GM12878 (cell line): ENCODE results near the gene PTPRF. TPM values are rescaled to one million over a fixed set of nuclear protein-coding genes. Genes with fewer than 3 reads are reported as not detected.

ENCODE experiments used
- ATAC-seq: fragments of 200-7000 bp; cut with Tn5 transposase; 3 replicates; pipeline ENCODE4 v1.9.1; 2020; ENCODE audit warnings: mild to moderate bottlenecking, moderate library complexity
- BruUV-seq: library from RNA; stranded (reverse); fragments of 400-500 nt; replicated peaks from 2 replicates; lab custom pipeline; 2021; lab: Mats Ljungman, UMichigan
- CTCF ChIA-PET: fragments of 300-600 bp; sonication (Branson Sonifier 250); formaldehyde crosslinking; extraction: SDS; loops from one replicate; lab custom pipeline; 2021; ENCODE audit warnings: inconsistent platforms; lab: Yijun Ruan, JAX
- POLR2A ChIA-PET: fragments of 350-600 bp; formaldehyde crosslinking; extraction: SDS; loops from one replicate; lab custom pipeline; 2021; ENCODE audit warnings: inconsistent platforms; lab: Charles Lee
- RAD21 ChIA-PET: fragments of 300-600 bp; sonication (Branson Sonifier 250); formaldehyde crosslinking; loops from one replicate; lab custom pipeline; 2023; ENCODE audit warnings: antibody characterized with exemption; ENCODE audit not compliant: unreplicated experiment; lab: Charles Lee
- SMC1A ChIA-PET: fragments of 300-600 bp; sonication (Branson Sonifier 250); formaldehyde crosslinking; loops from one replicate; lab custom pipeline; 2023; ENCODE audit not compliant: unreplicated experiment, uncharacterized antibody; lab: Charles Lee
- DNase-seq: peaks from one replicate; pipeline ENCODE4 v3.0.0-alpha.2; 2011; ENCODE audit warnings: low read depth, low spot score
- FAIRE-seq: peaks from 3 replicates; lab custom pipeline; 2011; peaks lifted over from hg19 to GRCh38; lab: Jason Lieb, UNC
- H2AFZ ChIP-seq: 2 replicates; pipeline ENCODE4 v1.6.0; 2011; ENCODE audit warnings: low read depth, low read length, control low read depth; ENCODE audit not compliant: control insufficient read depth
- H3K27ac ChIP-seq: 2 replicates; pipeline ENCODE4 v1.5.1; 2011; ENCODE audit warnings: control low read depth; ENCODE audit not compliant: control insufficient read depth, insufficient read depth
- H3K27me3 ChIP-seq, 2 experiments: replicated peaks in 1 of 2; 2 replicates each; pipeline versions ENCODE4 v1.6.0 to v1.6.1; 2011; ENCODE audit warnings: low read length in 1 of 2; ENCODE audit not compliant: control insufficient read depth in 2 of 2, insufficient read depth in 2 of 2
- H3K36me3 ChIP-seq, 2 experiments: 2 replicates each; pipeline ENCODE4 v1.5.1; 2011; ENCODE audit warnings: low read length in 1 of 2; ENCODE audit not compliant: control insufficient read depth in 2 of 2, insufficient read depth in 2 of 2
- H3K4me1 ChIP-seq: 2 replicates; pipeline ENCODE4 v1.6.1; 2011; ENCODE audit warnings: mild to moderate bottlenecking, low read length, moderate library complexity, mixed read lengths; ENCODE audit not compliant: control insufficient read depth, insufficient read depth
- H3K4me2 ChIP-seq: 2 replicates; pipeline ENCODE4 v1.6.0; 2011; ENCODE audit warnings: control low read depth; ENCODE audit not compliant: control insufficient read depth, insufficient read depth
- H3K4me3 ChIP-seq: fragments of 200-600 bp; sonication (generic); 2 replicates; pipeline ENCODE4 v1.5.1; 2016
- H3K79me2 ChIP-seq: 2 replicates; pipeline ENCODE4 v1.6.0; 2011; ENCODE audit warnings: low read length; ENCODE audit not compliant: control insufficient read depth, insufficient read depth
- H3K9ac ChIP-seq: 2 replicates; pipeline ENCODE4 v1.8.0; 2011; ENCODE audit warnings: low read length, control low read depth, mixed read lengths; ENCODE audit not compliant: control insufficient read depth, insufficient read depth
- H3K9me3 ChIP-seq: replicated peaks from 3 replicates; pipeline ENCODE4 v1.5.1; 2011; ENCODE audit warnings: mild to moderate bottlenecking, low read length; ENCODE audit not compliant: control insufficient read depth, insufficient read depth
- H4K20me1 ChIP-seq: 2 replicates; pipeline ENCODE4 v1.6.0; 2011; ENCODE audit not compliant: control insufficient read depth, insufficient read depth
- CHD2 ChIP-seq: IDR thresholded peaks from 2 replicates; pipeline ENCODE4 v1.6.1; 2011; ENCODE audit warnings: low read depth, low read length, improper control_type of control experiment, borderline replicate concordance
- EGR1 ChIP-seq, 2 experiments: IDR thresholded peaks; 1 replicate in 1 of 2; 2 replicates in 1 of 2; pipeline ENCODE4 v1.6.1; 2011 to 2012; ENCODE audit warnings: low read depth in 2 of 2, low read length in 2 of 2, borderline replicate concordance in 1 of 2, mild to moderate bottlenecking in 1 of 2, moderate library complexity in 1 of 2
- RB1 ChIP-seq: fragments of 450-650 bp; formaldehyde crosslinking; IDR thresholded peaks from 2 replicates; pipeline ENCODE4 v1.6.1; 2017; ENCODE audit warnings: mild to moderate bottlenecking, borderline replicate concordance
- ZNF24 ChIP-seq: fragments of 450-650 bp; IDR thresholded peaks from 2 replicates; pipeline ENCODE4 v1.6.1; 2017; ENCODE audit warnings: antibody characterized with exemption, mild to moderate bottlenecking
- WGBS: methylation state at CpG from one replicate; pipeline ENCODE4 v1.1.6; 2016; ENCODE audit warnings: low lambda C conversion rate; ENCODE audit not compliant: insufficient replicate concordance, insufficient coverage; ENCODE audit errors: missing lambda C conversion rate; 5-methylcytosine and 5-hydroxymethylcytosine counted together
- in situ Hi-C: fragments of 300-500 bp; cut with MboI; formaldehyde crosslinking; loops from 9 replicates; pipeline ENCODE4 v1.14.3; 2018; ENCODE audit warnings: mixed read lengths
- intact Hi-C: fragments of 100-400 bp; cut with micrococcal nuclease; formaldehyde crosslinking; loops from one replicate; pipeline ENCODE4 v1.14.2; 2022; ENCODE audit not compliant: unreplicated experiment
- polyA plus RNA-seq, 11 experiments: library from polyadenylated mRNA; depleted of rRNA in 4 of 11; unstranded in 6 of 11; stranded (reverse) in 5 of 11; fragments of >200 nt; fragmentation: Nextera tagmentation in 4 of 11; fragmentation: Illumina TruSeq in 1 of 11; extraction: Ambion mirVana in 4 of 11; extraction: Trizol in 1 of 11; gene quantifications; 1 replicate in 1 of 11; 2 replicates in 10 of 11; pipeline versions ENCODE4 v1.2.1 to v1.2.3, GENCODE V29; 2011 to 2016; ENCODE audit warnings: inconsistent platforms in 2 of 11, missing spikeins in 2 of 11, low read depth in 1 of 11
- total RNA-seq, 4 experiments: library from RNA; depleted of rRNA in 3 of 4; stranded (reverse); fragments of >200 nt in 3 of 4; fragmentation: Illumina TruSeq in 1 of 4; extraction: Trizol in 1 of 4; gene quantifications; 2 replicates each; pipeline versions ENCODE4 v1.2.1 to v1.2.3, GENCODE V29; 2013 to 2021
- TF ChIP-seq, protein P1 (sequence below): fragments of 450-650 bp; IDR thresholded peaks from 2 replicates; pipeline ENCODE4 v1.6.1; 2017; ENCODE audit warnings: antibody characterized with exemption, mild to moderate bottlenecking, moderate library complexity
- TF ChIP-seq, protein P2 (sequence below): fragments of 450-650 bp; IDR thresholded peaks from 2 replicates; pipeline ENCODE4 v1.6.1; 2018; ENCODE audit warnings: borderline replicate concordance, mild to moderate bottlenecking; ENCODE audit not compliant: partially characterized antibody
- TF ChIP-seq, protein P3 (sequence below): fragments of 450-650 bp; IDR thresholded peaks from 2 replicates; pipeline ENCODE4 v1.6.1; 2016; ENCODE audit warnings: mild to moderate bottlenecking

Gene PTPRF
- total and polyA plus RNA-seq, 10 of the 15 experiments (the other 5 are each of a cell fraction or from before 2014, with no cell fraction given) = 0.04 to 2.6 (median 0.32) TPM

DNA sequence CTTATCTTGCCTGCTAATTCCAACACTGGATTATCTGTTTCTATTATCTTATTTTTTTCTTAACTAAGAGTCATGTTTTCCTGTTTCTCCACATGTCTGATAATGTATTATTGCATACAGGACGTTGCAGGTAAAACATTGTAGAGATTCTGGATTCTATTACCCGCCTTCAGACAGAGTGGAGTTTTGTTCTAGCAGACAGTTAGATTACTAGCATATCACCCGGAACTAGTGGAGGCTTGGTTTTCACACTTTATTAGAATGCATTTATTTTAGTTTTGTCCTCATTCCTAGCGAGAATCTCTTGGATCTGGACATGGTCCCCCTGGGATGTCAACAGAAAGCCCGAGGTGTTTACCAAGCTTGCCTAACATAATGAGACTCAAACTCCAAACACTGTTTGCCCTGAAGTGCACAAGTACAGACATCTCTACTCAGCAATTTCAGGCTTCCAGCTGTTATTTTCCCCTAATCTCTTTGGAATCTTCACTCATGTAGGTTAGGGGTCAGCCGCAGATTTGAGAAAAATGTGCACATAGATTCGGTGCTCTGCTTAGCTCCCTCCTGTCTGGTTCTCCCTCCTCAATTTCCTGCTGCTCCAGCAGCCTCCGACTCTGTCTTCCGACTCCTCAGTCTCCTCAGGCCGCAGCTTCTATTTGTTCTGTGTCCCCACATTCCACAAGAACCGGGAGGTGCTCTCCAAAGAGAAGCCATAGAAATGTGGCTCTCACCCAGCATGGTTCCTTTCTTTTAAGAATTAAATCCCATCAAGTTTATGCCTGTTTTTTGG is 36.8 kb upstream of the PTPRF start:
- H4K20me1 ChIP-seq = no peaks in the 10 kb centered on the region
- intact Hi-C loops = no loop called here
- ChIA-PET POLR2A (no interaction called here), RAD21 (no interaction called here), CTCF (no interaction called here), SMC1A (no interaction called here)
- H3K9me3 ChIP-seq = peaks cover 2% of the 10 kb centered on the region; the same call in 2 of the 3 replicates
- ATAC-seq (no peak), DNase-seq (no peak), FAIRE-seq (no peak)
- peaks cover 0 to 1% of the 10 kb centered on the region in 2 experiments; a peak in 2 of 4 replicates for H3K27me3 ChIP-seq
- H3K27ac ChIP-seq = no peak overlapping the region
- in situ Hi-C loops = no loop called here
- BruUV-seq = no TSS peak
- WGBS = 46% methylated on average over 11 of the region's 11 CpGs
- TF ChIP-seq, protein P1, sequence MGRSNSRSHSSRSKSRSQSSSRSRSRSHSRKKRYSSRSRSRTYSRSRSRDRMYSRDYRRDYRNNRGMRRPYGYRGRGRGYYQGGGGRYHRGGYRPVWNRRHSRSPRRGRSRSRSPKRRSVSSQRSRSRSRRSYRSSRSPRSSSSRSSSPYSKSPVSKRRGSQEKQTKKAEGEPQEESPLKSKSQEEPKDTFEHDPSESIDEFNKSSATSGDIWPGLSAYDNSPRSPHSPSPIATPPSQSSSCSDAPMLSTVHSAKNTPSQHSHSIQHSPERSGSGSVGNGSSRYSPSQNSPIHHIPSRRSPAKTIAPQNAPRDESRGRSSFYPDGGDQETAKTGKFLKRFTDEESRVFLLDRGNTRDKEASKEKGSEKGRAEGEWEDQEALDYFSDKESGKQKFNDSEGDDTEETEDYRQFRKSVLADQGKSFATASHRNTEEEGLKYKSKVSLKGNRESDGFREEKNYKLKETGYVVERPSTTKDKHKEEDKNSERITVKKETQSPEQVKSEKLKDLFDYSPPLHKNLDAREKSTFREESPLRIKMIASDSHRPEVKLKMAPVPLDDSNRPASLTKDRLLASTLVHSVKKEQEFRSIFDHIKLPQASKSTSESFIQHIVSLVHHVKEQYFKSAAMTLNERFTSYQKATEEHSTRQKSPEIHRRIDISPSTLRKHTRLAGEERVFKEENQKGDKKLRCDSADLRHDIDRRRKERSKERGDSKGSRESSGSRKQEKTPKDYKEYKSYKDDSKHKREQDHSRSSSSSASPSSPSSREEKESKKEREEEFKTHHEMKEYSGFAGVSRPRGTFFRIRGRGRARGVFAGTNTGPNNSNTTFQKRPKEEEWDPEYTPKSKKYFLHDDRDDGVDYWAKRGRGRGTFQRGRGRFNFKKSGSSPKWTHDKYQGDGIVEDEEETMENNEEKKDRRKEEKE = no peak
- TF ChIP-seq, protein P2, sequence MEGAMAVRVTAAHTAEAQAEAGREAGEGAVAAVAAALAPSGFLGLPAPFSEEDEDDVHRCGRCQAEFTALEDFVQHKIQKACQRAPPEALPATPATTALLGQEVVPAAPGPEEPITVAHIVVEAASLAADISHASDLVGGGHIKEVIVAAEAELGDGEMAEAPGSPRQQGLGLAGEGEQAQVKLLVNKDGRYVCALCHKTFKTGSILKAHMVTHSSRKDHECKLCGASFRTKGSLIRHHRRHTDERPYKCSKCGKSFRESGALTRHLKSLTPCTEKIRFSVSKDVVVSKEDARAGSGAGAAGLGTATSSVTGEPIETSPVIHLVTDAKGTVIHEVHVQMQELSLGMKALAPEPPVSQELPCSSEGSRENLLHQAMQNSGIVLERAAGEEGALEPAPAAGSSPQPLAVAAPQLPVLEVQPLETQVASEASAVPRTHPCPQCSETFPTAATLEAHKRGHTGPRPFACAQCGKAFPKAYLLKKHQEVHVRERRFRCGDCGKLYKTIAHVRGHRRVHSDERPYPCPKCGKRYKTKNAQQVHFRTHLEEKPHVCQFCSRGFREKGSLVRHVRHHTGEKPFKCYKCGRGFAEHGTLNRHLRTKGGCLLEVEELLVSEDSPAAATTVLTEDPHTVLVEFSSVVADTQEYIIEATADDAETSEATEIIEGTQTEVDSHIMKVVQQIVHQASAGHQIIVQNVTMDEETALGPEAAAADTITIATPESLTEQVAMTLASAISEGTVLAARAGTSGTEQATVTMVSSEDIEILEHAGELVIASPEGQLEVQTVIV = no peak
- TF ChIP-seq ZNF24 (no peak), RB1 (no peak), CHD2 (no peak), EGR1 (IDR thresholded peaks at IDR 0.05; ENCODE audit: borderline replicate concordance in 1 of 2, low read depth in 2 of 2, low read length in 2 of 2) (no peak)
- TF ChIP-seq, protein P3, sequence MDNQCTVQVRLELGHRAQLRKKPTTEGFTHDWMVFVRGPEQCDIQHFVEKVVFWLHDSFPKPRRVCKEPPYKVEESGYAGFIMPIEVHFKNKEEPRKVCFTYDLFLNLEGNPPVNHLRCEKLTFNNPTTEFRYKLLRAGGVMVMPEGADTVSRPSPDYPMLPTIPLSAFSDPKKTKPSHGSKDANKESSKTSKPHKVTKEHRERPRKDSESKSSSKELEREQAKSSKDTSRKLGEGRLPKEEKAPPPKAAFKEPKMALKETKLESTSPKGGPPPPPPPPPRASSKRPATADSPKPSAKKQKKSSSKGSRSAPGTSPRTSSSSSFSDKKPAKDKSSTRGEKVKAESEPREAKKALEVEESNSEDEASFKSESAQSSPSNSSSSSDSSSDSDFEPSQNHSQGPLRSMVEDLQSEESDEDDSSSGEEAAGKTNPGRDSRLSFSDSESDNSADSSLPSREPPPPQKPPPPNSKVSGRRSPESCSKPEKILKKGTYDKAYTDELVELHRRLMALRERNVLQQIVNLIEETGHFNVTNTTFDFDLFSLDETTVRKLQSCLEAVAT = no peak
- H3K4me3 ChIP-seq = no peak overlapping the region
- H3K4me2 ChIP-seq = no peak overlapping the region
- no peaks in the 10 kb centered on the region for H3K36me3 ChIP-seq
- H3K4me1 ChIP-seq = no peaks in the 10 kb centered on the region
- H3K79me2 ChIP-seq = no peaks in the 10 kb centered on the region
- no peak overlapping the region for H3K9ac ChIP-seq
- no peak overlapping the region for H2AFZ ChIP-seq
